Caco-2 (cell line): ENCODE measurements around the gene DNAH7. TPM values are rescaled to one million over a fixed set of nuclear protein-coding genes. Genes with fewer than 3 reads are reported as not detected.

Source experiments
- BruUV-seq: library from RNA; stranded (reverse); fragments of 400-500 nt; replicated peaks from 2 replicates; lab custom pipeline; 2021; lab: Mats Ljungman, UMichigan
- CTCF ChIA-PET: fragments of 300-600 bp; sonication (Branson Sonifier 250); formaldehyde crosslinking; loops from one replicate; lab custom pipeline; 2022; ENCODE audit warnings: antibody characterized with exemption; lab: Charles Lee
- POLR2A ChIA-PET: fragments of 300-600 bp; sonication (Branson Sonifier 250); formaldehyde crosslinking; loops from one replicate; lab custom pipeline; 2022; ENCODE audit warnings: antibody characterized with exemption; lab: Charles Lee
- DNase-seq, 2 experiments: peaks; one replicate each; pipeline versions ENCODE4 v3.0.0 to v3.0.0-alpha.2; 2020 to 2022
- H3K27me3 ChIP-seq: replicated peaks from 2 replicates; pipeline ENCODE4 v1.6.0; 2011; ENCODE audit warnings: low read length; ENCODE audit not compliant: control insufficient read depth, insufficient read depth
- H3K36me3 ChIP-seq: 2 replicates; pipeline ENCODE4 v1.5.1; 2011; ENCODE audit warnings: low read length; ENCODE audit not compliant: control insufficient read depth, insufficient read depth
- H3K4me1 ChIP-seq: fragments of 250-450 bp; sonication (Bioruptor Pico); 2 replicates; pipeline ENCODE4 v1.5.1; 2020; ENCODE audit warnings: mild to moderate bottlenecking
- H3K4me3 ChIP-seq: 2 replicates; pipeline ENCODE4 v1.5.1; 2011; ENCODE audit warnings: low read depth, mild to moderate bottlenecking, control low read depth, low read length
- H3K9me3 ChIP-seq: fragments of 250-450 bp; sonication (Bioruptor Pico); 2 replicates; pipeline ENCODE4 v1.5.1; 2020; ENCODE audit warnings: mild to moderate bottlenecking, moderate library complexity
- H3K27ac Mint-ChIP-seq: one replicate; pipeline ENCODE4 v1.8.0; 2022; ENCODE audit warnings: mixed read lengths; ENCODE audit not compliant: unreplicated experiment
- H3K27me3 Mint-ChIP-seq: one replicate; pipeline ENCODE4 v1.8.0; 2022; ENCODE audit warnings: mixed read lengths; ENCODE audit not compliant: insufficient read depth, unreplicated experiment
- H3K36me3 Mint-ChIP-seq: one replicate; pipeline ENCODE4 v1.8.0; 2022; ENCODE audit warnings: mild to moderate bottlenecking, mixed read lengths; ENCODE audit not compliant: insufficient read depth, unreplicated experiment
- H3K4me1 Mint-ChIP-seq: one replicate; pipeline ENCODE4 v1.8.0; 2022; ENCODE audit warnings: low read depth, mixed read lengths; ENCODE audit not compliant: unreplicated experiment
- H3K4me3 Mint-ChIP-seq: one replicate; pipeline ENCODE4 v1.8.0; 2022; ENCODE audit warnings: mild to moderate bottlenecking, moderate library complexity, mixed read lengths; ENCODE audit not compliant: unreplicated experiment
- H3K9me3 Mint-ChIP-seq: one replicate; pipeline ENCODE4 v1.8.0; 2022; ENCODE audit warnings: mixed read lengths; ENCODE audit not compliant: unreplicated experiment
- CTCF ChIP-seq, 2 experiments: fragments of 200-600 bp in 1 of 2; IDR thresholded peaks; 1 replicate in 1 of 2; 2 replicates in 1 of 2; pipeline versions ENCODE4 v1.5.1 to v1.8.0; 2011 to 2022; ENCODE audit warnings: antibody characterized with exemption in 1 of 2, control low read depth in 1 of 2, inconsistent platforms in 1 of 2, low read depth in 1 of 2, low read length in 1 of 2, mild to moderate bottlenecking in 1 of 2, moderate library complexity in 1 of 2; ENCODE audit not compliant: insufficient read depth in 1 of 2, severe bottlenecking in 1 of 2, unreplicated experiment in 1 of 2
- intact Hi-C: fragments of 100-400 bp; cut with micrococcal nuclease; formaldehyde crosslinking; loops from one replicate; pipeline ENCODE4 v1.10.0; 2022; ENCODE audit not compliant: unreplicated experiment
- total RNA-seq: library from RNA; stranded (reverse); gene quantifications from 2 replicates; pipeline ENCODE4 v1.2.3, GENCODE V29; 2022

DNAH7 gene
- total RNA-seq, 1 experiment from 2014 or later: 0.16 TPM

- Histone ChIP-seq H3K27me3 (no peaks in the 10 kb centered on the region), H3K4me1 (no peaks in the 10 kb centered on the region; the same call in 1 of the 2 replicates), H3K9me3 (no peaks in the 10 kb centered on the region), H3K36me3 (no peaks in the 10 kb centered on the region), H3K4me3 (no peak overlapping the region)
- no peak for DNase-seq
- POLR2A ChIA-PET: no interaction called here
- Mint-ChIP-seq H3K4me3 (no peak overlapping the region), H3K36me3 (no peaks in the 10 kb centered on the region), H3K9me3 (no peaks in the 10 kb centered on the region), H3K4me1 (no peaks in the 10 kb centered on the region), H3K27me3 (peaks cover 3% of the 10 kb centered on the region), H3K27ac (no peak overlapping the region)
- intact Hi-C loops: no loop called here
- CTCF ChIA-PET: no interaction called here
- no TSS peak for BruUV-seq
- TF ChIP-seq CTCF (IDR thresholded peaks at IDR 0.05; ENCODE audit: insufficient read depth in 1 of 2, low read depth in 1 of 2, low read length in 1 of 2, severe bottlenecking in 1 of 2, unreplicated experiment in 1 of 2): no peak
Observed at GRCh38 chr2:195838002-195838401, 230.6 kb downstream of the DNAH7 start.

- no peak for TF ChIP-seq CTCF (IDR thresholded peaks at IDR 0.05; ENCODE audit: insufficient read depth in 1 of 2, low read depth in 1 of 2, low read length in 1 of 2, severe bottlenecking in 1 of 2, unreplicated experiment in 1 of 2)
- no TSS peak for BruUV-seq
- Mint-ChIP-seq H3K27me3 (peaks cover 3% of the 10 kb centered on the region), H3K4me1 (no peaks in the 10 kb centered on the region), H3K27ac (no peak overlapping the region), H3K9me3 (no peaks in the 10 kb centered on the region), H3K4me3 (no peak overlapping the region), H3K36me3 (no peaks in the 10 kb centered on the region)
- Histone ChIP-seq H3K27me3 (no peaks in the 10 kb centered on the region), H3K36me3 (no peaks in the 10 kb centered on the region), H3K4me3 (no peak overlapping the region), H3K4me1 (no peaks in the 10 kb centered on the region; the same call in 1 of the 2 replicates), H3K9me3 (no peaks in the 10 kb centered on the region)
- CTCF ChIA-PET: no interaction called here
- POLR2A ChIA-PET: no interaction called here
- intact Hi-C loops: no loop called here
- no peak for DNase-seq
Observed at GRCh38 chr2:195836002-195836401, 232.6 kb downstream of the DNAH7 start.

GRCh38 chr2:195834836-195835235 lies 233.8 kb downstream of the DNAH7 start:
- Mint-ChIP-seq H3K4me3 (no peak overlapping the region), H3K9me3 (no peaks in the 10 kb centered on the region), H3K4me1 (no peaks in the 10 kb centered on the region), H3K27ac (no peak overlapping the region), H3K27me3 (peaks cover 5% of the 10 kb centered on the region), H3K36me3 (no peaks in the 10 kb centered on the region)
- ChIA-PET POLR2A (no interaction called here), CTCF (no interaction called here)
- Histone ChIP-seq H3K4me1 (no peaks in the 10 kb centered on the region; the same call in 1 of the 2 replicates), H3K4me3 (no peak overlapping the region), H3K27me3 (no peaks in the 10 kb centered on the region), H3K9me3 (no peaks in the 10 kb centered on the region), H3K36me3 (no peaks in the 10 kb centered on the region)
- DNase-seq: no peak
- intact Hi-C loops: loop anchor here (5.0 kb wide), 1 partner anchor 173 kb away; no protein-coding TSS in a partner anchor
- no TSS peak for BruUV-seq
- no peak for TF ChIP-seq CTCF (IDR thresholded peaks at IDR 0.05; ENCODE audit: insufficient read depth in 1 of 2, low read depth in 1 of 2, low read length in 1 of 2, severe bottlenecking in 1 of 2, unreplicated experiment in 1 of 2)
